GM12878 (cell line): ENCODE data around the gene NCF2.

ENCODE experiments used
- BHLHE40 ChIP-seq, 2 experiments: fragments of 450-650 bp in 1 of 2; IDR thresholded peaks; 2 replicates each; pipeline ENCODE4 v1.6.1; 2011 to 2017; ENCODE audit warnings: low read depth in 2 of 2, borderline replicate concordance in 1 of 2, improper control_type of control experiment in 1 of 2, low read length in 1 of 2, mild to moderate bottlenecking in 1 of 2
- CEBPB ChIP-seq, 2 experiments: fragments of 150-350 bp in 1 of 2; IDR thresholded peaks; 2 replicates each; pipeline ENCODE4 v1.6.1; 2012 to 2014; ENCODE audit warnings: low read depth in 2 of 2, low read length in 2 of 2, borderline replicate concordance in 1 of 2, inconsistent platforms in 1 of 2
- CTCF ChIP-seq, 3 experiments: IDR thresholded peaks in 2 of 3; conservative IDR thresholded peaks in 1 of 3; 2 replicates each; pipeline ENCODE4 v1.5.1; 2011; ENCODE audit warnings: low read depth in 3 of 3, low read length in 3 of 3, mild to moderate bottlenecking in 3 of 3, control low read depth in 2 of 3, moderate library complexity in 2 of 3, inconsistent platforms in 1 of 3, mixed read lengths in 1 of 3; ENCODE audit not compliant: control insufficient read depth in 2 of 3, insufficient read depth in 1 of 3; ENCODE audit errors: extremely low read depth in 1 of 3
- E2F4 ChIP-seq: IDR thresholded peaks from 2 replicates; pipeline ENCODE4 v1.6.1; 2012; ENCODE audit warnings: low read depth, low read length, improper control_type of control experiment
- EP300 ChIP-seq, 2 experiments: fragments of 150-350 bp in 1 of 2; IDR thresholded peaks; 2 replicates each; pipeline ENCODE4 v1.6.1; 2011 to 2012; ENCODE audit warnings: low read depth in 2 of 2, low read length in 2 of 2, borderline replicate concordance in 1 of 2, improper control_type of control experiment in 1 of 2, inconsistent platforms in 1 of 2; ENCODE audit not compliant: control insufficient read depth in 1 of 2
- MTA2 ChIP-seq: fragments of 450-650 bp; IDR thresholded peaks from 2 replicates; pipeline ENCODE4 v1.6.1; 2016; ENCODE audit warnings: low read depth, mild to moderate bottlenecking, moderate library complexity
- POLR2A ChIP-seq: IDR thresholded peaks from 2 replicates; pipeline ENCODE4 v1.6.1; 2011; ENCODE audit warnings: low read depth, mild to moderate bottlenecking, low read length
- TF ChIP-seq, protein P1 (sequence below): fragments of 450-650 bp; IDR thresholded peaks from 2 replicates; pipeline ENCODE4 v1.6.1; 2017; ENCODE audit warnings: mild to moderate bottlenecking

DNA sequence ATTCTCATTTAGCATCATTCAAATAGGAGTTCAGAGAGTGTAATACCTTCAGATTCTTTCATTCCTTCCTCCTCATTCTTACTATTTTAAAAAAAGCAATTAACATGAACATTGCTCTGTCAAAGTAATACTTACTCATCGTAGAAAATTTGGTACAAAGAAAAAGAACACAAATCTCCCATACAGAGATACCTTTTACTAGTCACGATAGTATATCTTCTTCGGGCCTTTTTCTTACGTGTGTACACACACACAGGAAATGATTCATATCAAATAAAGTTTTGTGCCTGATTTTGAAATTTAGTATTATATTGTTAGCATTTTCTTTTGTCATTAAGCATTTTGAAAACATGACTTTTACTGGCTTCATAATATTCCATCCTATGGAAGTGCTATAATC lies 52.9 kb downstream of the NCF2 start:
- TF ChIP-seq, protein P1, sequence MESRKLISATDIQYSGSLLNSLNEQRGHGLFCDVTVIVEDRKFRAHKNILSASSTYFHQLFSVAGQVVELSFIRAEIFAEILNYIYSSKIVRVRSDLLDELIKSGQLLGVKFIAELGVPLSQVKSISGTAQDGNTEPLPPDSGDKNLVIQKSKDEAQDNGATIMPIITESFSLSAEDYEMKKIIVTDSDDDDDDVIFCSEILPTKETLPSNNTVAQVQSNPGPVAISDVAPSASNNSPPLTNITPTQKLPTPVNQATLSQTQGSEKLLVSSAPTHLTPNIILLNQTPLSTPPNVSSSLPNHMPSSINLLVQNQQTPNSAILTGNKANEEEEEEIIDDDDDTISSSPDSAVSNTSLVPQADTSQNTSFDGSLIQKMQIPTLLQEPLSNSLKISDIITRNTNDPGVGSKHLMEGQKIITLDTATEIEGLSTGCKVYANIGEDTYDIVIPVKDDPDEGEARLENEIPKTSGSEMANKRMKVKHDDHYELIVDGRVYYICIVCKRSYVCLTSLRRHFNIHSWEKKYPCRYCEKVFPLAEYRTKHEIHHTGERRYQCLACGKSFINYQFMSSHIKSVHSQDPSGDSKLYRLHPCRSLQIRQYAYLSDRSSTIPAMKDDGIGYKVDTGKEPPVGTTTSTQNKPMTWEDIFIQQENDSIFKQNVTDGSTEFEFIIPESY: no peak
- TF ChIP-seq CEBPB (IDR thresholded peaks at IDR 0.05; ENCODE audit: borderline replicate concordance in 1 of 2, low read depth in 2 of 2, low read length in 2 of 2): no peak
- no peak for TF ChIP-seq E2F4
- no peak for TF ChIP-seq BHLHE40 (IDR thresholded peaks at IDR 0.05; ENCODE audit: borderline replicate concordance in 1 of 2, low read depth in 2 of 2, low read length in 1 of 2)
- no peak for TF ChIP-seq EP300 (IDR thresholded peaks at IDR 0.05; ENCODE audit: borderline replicate concordance in 1 of 2, control insufficient read depth in 1 of 2, low read depth in 2 of 2, low read length in 2 of 2)
- TF ChIP-seq CTCF (IDR thresholded peaks at IDR 0.05 in 2 of 3, conservative IDR thresholded peaks at IDR 0.05 in 1 of 3; ENCODE audit: control insufficient read depth in 2 of 3, extremely low read depth in 1 of 3, insufficient read depth in 1 of 3, low read depth in 3 of 3, low read length in 3 of 3): no peak
- TF ChIP-seq POLR2A: no peak
- no peak for TF ChIP-seq MTA2
